HUDEP-2 (cell line): ENCODE results near the gene ATAD3A.
"Not testable (repeated sequence)": the region's sequence is repeated elsewhere in the genome, so short reads cannot be mapped to it uniquely, and the experiment has no call there.

Source experiments
- DNase-seq, 76 experiments: peaks; one replicate each; lab custom pipeline; 2025; ENCODE audit not compliant: unreplicated experiment in 76 of 76; lab: John Stamatoyannopoulos, UW

ATAD3A gene

DNA sequence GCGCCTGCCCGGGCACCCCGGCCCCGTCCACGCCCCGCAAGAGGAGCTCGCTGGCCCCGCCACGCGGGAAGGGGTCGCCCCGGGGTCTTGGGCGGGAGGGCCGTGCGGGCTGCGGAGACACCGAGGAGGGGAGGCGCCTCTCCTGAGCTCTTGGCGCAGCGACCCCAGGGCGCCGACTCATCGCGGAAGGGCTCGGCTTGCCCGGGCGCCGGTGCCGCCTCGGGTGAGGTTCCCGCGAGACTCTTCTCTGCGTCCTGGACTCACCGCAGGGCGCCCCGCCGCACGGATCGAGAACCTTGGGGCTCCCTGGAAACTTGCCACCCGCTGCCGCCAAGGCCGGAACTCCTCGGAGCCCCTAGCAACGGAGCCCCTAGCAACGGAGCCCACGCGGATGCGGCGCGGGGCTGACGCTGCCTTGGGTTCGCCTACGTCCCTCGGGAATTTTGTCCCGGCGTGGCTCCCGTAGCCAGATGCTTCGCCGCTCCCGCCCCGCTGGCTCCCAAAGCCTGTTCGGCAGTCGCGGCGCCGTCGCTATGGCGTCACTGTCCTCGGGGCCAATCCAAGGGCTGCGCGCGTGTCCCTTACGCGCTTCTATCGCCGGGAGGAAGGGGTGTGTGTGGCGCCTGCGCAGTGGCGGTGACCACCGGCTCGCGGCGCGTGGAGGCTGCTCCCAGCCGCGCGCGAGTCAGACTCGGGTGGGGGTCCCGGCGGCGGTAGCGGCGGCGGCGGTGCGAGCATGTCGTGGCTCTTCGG lies at the start of gene ATAD3A:
ATAD3A (plus strand) TSS at position 630 of the 753 bp plus-strand sequence; CDS start at position 737, 107 bp downstream.
- peak in 75 of 76 experiments; percentile 14 to 97 (median 93) for DNase-seq

DNA sequence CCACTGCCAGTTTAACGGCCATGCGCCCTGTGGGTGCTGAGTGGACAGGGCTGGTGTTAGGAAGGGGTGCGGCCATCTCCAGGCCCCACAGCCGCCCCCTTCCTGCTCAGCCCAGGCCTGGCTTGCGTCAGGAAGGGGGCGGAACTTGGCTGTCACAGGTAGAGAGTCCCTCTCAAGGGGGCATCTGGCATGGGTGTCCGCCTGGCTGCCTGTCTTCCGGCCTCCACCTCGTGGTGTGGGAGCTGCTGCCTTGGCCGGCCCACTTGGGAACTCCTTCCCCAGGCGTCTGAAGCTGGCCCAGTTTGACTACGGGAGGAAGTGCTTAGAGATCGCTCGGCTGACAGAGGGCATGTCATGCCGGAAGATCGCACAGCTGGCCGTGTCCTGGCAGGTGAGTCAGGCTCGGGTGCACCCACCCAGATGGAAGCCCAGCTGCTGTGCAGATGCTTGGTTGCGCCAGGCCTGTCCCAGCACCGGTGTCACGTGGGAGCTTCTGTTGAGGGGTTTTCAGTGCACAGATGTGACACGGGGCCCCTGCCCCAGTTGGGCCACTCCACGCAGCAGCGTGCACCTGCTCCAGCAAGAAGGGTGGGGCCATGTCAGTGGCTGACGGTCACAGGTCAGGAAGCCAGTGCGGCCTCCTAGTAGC lies 49.5 kb upstream of the ATAD3A start:
- DNase-seq, result no peak

DNA sequence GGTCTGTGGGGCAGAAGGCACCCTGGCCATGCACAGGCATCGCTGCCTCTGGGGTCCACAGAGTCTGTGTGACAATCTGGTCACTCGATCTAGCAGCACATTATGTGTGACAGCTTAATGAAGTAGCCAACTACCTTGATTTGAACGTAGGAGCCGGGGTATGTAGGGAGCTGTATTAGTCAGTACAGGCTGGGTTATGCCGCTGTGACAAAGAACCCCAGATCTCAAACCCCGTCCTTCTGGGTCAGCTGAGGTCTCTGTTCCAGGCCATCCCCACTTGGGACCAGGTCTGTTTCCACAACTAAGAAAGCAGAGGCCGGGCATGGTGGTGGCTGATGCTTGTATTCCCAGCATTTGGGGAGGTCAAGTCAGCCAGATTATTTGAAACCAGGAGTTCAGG lies 48.6 kb upstream of the ATAD3A start:
- DNase-seq, result no peak

DNA sequence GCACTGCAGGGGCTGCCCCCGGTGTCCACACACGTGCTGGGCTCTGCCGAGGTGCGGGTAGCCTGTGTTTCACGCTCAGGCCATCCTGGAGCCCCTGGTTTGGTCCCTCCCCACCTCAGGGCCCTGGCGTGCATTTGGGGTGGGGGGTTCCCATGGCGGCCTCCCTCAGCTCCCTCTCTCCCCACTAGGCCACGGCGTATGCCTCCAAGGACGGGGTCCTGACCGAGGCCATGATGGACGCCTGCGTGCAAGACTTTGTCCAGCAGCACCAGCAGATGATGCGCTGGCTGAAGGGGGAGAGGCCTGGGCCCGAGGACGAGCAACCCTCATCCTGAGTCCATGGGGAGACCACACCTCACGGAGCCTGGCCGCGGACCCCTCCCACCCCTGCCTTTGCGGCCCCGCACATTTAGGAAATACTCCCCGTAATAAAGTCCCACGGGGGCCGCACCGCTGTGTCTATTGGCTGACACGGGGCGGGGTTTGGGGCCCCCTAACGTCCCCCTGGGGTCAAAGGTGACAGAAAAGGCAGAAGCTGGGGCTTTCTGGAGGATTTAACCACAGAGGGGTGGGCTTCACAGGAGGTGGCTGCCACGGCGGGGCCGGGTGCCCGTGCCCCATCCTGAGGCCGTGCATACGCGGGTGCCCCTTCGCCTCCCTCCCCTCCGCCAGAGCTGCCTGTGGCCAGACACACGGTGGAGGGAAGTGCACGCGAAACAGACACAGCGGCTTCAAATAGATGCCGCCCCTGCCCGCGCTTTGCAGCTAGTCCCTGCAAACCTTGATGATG lies 43.6 kb upstream of the ATAD3A start:
- not testable (repeated sequence) for DNase-seq

DNA sequence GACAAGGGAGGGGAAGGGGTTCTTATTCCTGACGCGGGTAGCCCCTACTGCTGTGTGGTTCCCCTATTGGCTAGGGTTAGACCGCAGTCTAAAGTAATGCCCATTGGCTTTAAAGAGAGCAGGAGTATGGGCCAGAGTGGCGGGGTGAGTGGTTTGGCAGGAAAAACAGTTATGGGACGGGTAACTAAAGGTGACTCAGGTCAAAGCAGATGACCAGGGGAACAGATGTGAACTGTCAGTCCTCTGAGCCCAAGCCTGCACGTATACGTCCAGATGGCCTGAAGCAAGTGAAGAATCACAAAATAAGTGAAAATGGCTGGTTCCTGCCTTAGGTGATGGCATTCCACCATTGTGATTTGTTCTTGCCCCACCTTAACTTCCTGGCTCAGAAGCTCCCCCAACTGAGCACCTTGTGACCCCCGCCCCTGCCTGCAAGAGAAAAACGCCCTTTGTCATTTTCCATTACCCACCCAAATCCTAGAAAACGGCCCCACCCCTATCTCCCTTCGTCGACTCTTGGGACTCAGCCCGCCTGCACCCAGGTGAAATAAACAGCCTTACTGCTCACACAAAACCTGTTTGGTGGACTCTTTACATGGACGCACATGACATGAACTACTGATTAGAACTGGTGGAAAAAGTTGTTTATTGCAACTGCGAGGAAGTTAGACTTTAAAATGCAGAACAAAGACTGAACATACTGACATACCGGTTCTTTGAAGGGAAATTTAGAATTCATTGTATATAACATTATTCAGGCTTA lies 41.2 kb upstream of the ATAD3A start:
- DNase-seq, result peak in 32 of 76 experiments; percentile 3 to 57 (median 26)

DNA sequence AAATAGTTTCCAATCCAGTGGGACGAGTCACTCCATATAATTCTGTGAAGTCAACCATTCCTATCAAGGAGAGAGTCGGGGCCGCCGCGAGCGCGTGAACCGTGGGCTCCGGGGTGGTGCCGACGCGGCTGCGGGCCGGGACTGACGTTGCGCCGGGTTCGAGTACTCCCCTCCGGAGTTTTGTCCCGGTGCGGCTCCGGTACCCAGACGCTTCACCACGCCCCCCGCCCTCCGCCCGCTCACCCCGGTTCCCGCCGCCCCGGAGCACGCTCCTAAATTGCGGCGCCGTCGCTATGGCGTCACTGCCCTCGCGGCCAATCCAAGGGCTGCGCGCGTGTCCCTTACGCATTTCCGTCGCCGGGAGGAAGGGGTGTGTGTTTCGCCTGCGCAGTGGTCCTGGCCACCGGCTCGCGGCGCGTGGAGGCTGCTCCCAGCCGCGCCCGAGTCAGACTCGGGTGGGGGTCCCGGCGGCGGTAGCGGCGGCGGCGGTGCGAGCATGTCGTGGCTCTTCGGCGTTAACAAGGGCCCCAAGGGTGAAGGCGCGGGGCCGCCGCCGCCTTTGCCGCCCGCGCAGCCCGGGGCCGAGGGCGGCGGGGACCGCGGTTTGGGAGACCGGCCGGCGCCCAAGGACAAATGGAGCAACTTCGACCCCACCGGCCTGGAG lies 40.4 kb upstream of the ATAD3A start, which contains the start of gene ATAD3B:
ATAD3B (plus strand) TSS at position 377 of the 664 bp plus-strand sequence; CDS start at position 497, 120 bp downstream.
- DNase-seq, result peak in 73 of 76 experiments; percentile 38 to 95 (median 86)

DNA sequence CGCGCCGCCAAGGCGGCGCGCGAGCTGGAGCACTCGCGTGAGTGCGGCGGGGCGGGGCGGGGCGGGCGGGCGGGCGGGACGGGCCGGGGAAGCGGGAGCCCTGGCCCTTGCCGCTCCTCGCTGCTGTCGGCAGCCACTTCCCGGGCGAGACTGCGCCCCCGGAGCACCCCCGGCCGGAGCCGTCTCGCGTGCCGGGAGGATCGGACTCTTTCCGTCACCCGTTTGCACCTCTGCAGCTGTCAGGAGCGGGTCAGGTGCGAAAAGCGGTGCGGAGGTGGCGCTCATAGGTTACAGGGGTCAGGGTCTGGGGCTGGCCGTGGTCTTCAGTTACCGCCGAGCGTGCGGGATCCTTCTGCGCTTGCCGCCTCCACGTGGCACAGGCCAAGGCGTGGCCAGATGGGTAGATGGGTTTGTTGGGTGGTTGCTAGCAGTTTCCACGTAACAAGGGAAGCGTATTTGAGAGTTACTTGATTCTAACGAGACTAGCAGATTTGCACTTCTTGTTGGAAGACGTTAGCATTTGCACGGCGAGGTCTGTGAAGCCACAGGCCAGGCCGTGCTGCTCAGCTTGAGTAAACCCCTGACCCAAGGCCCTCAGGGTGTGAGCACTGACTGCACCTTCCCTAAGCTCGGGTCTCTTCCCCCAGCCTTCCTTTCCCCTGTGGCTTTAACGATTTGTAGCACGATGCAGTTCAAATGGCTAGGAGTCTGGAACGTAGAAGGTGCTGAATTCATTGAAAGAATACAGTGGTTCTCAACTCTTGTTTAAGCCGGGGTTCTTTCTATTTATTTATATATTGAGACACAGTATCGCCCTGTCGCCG lies 39.7 kb upstream of the ATAD3A start:
- DNase-seq, result not testable (repeated sequence)

DNA sequence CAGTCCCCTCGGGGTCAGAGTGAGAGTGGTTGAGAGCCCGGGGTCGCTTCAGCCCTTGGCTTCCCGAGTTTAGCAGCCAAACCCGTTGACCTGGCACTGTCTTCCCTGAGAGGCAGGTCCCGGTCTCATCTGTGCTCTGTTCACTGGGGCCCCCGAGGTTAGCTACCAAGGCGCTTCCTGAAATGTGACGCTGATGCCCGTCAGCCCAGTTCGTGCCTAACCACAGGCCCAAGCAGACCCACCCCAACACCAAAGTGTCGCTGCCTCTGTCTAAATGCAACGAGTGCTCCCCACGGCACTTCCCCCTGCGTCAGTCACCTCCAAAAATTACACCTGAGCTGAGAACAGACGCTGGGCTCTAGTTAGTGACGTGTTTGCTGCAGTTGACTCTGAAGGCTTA lies 36.0 kb upstream of the ATAD3A start:
- DNase-seq, result not testable (repeated sequence)

DNA sequence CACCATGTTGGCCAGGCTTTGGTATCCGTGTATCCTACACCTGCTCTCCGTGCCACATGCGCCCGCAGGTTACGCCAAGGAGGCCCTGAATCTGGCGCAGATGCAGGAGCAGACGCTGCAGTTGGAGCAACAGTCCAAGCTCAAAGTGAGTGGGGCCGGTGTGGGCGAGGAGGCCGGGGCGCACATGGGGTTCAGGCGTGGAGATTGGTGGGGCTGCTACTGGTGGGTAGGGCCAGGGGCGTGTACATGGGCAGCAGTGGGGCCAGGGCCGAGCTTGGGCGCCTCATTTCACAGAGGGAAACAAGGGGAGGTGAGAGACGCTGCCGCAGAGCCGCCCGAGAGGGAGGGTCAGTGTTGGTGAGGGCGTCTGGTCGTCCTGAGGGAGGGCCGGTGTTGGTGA lies 34.8 kb upstream of the ATAD3A start:
- no peak for DNase-seq

DNA sequence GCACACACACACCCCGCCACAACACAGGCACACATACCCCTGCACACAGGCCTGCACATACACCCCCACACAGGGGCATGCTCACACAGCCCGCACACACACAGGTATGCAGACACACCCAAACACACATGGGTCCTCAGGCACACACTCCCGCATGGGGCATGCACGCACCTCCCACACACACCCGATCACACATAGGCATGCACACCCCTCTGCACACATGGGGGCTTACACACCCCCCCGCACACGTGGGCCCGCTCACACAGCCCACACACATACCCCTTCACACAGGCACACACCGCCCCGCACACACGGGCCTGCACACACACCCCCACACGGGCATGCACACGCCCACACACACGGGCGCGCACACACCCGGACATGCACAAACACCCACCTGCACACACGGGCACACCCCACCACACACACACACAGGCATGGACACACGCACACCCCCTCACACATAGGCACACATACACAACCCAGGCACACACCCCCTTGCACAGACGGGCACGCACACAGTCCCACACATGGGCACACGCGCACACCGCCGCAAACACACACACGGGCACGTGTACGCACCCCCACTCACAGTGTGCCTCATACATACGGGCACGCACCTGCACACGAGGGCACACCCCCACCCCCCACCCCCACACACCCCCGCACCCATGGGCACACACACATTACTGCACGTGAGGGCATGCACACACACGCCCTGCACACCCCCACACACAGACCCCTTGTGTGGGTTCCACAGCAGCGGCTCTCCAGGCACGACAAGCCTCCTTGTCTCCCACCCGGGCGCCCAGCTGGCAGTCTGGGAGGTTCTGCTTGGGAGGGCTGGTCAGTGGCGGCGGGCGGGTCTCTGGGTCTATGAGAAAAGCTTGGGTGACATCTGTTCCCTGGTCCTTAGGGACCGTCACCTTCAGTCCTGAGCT lies 32.1 kb upstream of the ATAD3A start:
- DNase-seq, result no peak

DNA sequence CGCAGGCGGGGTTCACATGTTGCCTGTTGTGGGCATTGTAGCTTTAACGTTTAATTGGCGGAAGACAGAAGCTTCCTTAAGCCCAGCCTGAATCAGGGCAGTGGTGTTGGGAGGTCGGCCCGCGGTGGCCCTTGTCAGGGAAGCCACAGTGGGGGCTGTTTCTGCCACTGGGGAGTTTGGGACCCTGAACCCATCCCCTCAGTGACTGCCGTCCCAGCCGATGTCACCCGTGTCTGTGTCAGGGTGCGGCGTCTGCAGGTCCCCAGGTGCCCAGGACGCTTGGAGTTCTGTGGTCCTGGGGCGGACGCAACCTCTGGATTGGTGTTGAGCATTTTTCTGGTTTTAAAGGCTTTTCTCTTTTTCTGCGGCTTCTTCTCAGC lies 31.5 kb upstream of the ATAD3A start:
- not testable (repeated sequence) for DNase-seq

DNA sequence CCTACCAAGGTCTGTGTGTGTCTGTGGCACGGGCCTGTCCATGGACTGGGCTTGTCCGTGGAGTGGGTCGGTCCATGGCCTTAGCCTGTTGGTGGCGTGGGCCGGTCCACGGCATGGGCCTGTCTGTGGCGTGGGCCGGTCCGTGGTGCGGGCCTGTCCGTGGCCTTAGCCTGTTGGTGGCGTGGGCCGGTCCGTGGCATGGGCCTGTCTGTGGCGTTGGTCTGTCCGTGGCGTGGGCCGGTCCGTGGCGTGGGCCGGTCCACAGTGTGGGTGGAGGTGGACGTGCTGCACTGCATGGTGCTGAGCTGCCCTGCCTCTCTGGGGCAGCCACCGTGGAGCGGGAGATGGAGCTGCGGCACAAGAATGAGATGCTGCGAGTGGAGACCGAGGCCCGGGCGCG lies 30.2 kb upstream of the ATAD3A start:
- DNase-seq, result not testable (repeated sequence)

DNA sequence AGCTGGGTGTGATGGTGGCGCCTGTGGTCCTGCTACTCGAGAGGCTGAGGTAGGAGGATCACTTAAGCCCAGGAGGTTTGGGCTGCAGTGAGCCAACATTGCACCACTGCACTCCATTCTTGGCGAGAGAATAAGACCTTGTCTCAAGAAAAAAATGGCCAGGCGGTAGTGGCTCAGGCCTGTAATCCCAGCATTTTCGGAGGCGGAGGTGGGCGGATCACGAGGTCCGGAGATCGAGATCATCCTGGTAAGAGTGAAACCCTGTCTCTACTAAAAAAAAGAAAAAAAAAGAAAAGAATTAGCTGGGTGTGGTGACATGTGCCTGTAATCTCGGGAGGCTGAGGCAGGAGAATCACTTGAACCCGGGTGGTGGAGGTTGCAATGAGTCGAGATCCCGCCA lies 29.1 kb upstream of the ATAD3A start:
- DNase-seq, result no peak

DNA sequence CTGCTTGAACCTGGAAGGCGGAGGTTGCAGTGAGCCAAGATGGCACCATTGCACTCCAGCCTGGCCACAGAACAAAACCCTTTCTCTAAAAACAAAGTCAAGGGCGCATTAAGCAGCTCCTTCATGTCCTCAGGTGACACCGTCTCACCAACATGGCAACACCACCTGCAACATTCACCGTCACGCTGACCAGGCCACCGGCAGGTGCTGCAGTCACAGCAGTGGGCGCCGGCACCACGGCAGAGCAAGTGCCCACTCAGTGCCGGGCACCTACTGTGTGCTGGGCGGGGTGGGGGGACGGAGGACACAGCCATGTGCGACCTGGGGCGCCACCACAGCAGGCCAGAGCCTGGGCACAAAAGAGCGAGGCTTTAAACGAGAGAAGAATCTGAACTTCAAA lies 28.2 kb upstream of the ATAD3A start:
- no peak for DNase-seq

DNA sequence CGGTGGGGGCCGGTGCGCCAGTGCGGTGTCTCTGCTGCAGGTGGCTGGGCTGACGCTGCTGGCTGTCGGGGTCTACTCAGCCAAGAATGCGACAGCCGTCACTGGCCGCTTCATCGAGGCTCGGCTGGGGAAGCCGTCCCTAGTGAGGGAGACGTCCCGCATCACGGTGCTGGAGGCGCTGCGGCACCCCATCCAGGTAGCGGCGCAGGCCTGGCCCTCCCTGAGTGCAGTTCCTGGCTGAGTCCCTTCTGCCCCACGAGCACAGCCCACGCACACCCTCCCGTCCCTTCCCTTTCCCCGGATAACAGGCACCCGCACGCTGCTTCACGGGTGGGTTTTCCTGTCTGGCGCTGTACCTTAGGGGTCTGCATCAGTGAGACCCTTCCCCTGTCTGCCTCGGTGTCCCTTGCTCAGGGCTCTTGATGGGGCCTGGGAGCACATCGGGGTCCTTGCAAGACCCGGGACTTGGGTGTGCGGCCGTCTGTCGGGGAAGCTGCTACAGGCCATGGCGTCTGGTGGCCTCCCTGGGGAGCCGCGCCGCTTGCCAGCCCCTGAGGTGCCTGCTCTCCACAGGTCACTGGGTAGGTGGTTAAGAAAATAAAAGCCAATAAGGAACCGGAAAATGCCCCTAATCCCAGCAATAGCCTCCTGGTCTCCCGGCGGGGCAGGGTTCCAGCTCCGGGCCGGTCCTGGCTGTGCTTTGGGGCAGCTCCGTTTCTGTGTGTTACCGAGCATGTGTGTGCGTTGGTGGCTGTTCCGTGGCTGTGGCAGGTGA lies 26.8 kb upstream of the ATAD3A start:
- DNase-seq, result not testable (repeated sequence)

DNA sequence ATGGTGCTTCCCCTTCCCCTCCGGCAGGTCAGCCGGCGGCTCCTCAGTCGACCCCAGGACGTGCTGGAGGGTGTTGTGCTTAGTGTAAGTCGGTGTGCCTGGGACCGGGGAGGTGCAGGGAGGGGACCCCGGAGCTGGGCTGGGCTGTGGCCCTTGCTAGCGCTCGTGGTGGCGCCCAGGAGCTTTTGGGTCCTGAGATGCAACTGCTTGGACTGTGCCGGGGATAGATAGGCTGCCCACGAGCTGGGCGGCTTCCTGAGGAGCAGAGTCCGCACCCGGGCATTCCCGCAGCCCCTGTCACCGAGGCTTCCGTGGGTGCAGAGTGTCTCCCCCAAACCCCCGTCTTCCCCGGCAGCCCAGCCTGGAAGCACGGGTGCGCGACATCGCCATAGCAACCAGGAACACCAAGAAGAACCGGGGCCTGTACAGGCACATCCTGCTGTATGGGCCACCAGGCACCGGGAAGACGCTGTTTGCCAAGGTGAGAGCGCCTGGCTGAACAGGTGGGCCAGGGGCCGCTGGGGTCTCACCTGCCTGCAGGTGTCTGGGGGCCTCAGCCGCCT lies 26.1 kb upstream of the ATAD3A start:
- DNase-seq, result not testable (repeated sequence)

DNA sequence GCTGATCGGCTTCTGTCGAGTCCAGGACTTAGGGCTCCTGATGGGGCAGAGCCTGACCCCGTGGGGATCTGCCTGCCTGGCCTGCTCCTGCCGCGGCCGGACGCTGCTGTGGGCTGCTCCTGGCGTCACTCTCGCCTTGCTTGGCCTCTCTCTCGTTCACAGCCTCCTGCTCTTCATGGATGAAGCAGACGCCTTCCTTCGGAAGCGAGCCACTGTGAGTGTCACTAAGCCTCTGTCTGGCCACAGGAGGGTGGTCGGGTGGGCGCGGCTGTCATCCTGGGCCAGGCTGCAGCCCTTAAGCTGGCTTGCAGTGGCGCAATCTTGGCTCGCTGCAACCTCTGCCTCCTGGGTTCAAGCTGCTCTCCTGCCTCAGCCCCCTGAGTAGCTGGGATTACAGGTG lies 24.3 kb upstream of the ATAD3A start:
- DNase-seq, result no peak
